Panc1 (cell line): ENCODE results near the gene KIAA0930. TPM values are rescaled to one million over a fixed set of nuclear protein-coding genes. Genes with fewer than 3 reads are reported as not detected.

ENCODE experiments used
- ATAC-seq: fragments of 200-7000 bp; cut with Tn5 transposase; 2 replicates; pipeline ENCODE4 v1.9.1; 2020; ENCODE audit warnings: mild to moderate bottlenecking, moderate library complexity
- BruUV-seq: library from RNA; stranded (reverse); fragments of 400-500 nt; replicated peaks from 2 replicates; lab custom pipeline; 2021; lab: Mats Ljungman, UMichigan
- CTCF ChIA-PET: fragments of 300-600 bp; sonication (Branson Sonifier 250); formaldehyde crosslinking; loops from one replicate; lab custom pipeline; 2022; ENCODE audit warnings: antibody characterized with exemption; lab: Charles Lee
- POLR2A ChIA-PET: fragments of 300-600 bp; sonication (Branson Sonifier 250); formaldehyde crosslinking; loops from one replicate; lab custom pipeline; 2022; ENCODE audit warnings: antibody characterized with exemption; lab: Charles Lee
- DNase-seq: peaks from one replicate; pipeline ENCODE4 v3.0.0-alpha.2; 2010; ENCODE audit warnings: low read depth, low spot score
- H3K27ac ChIP-seq: 2 replicates; pipeline ENCODE4 v1.5.1; 2011; ENCODE audit warnings: mild to moderate bottlenecking, low read length, inconsistent platforms
- H3K27me3 ChIP-seq: fragments of 200-500 bp; sonication (Bioruptor generic); 2 replicates; pipeline ENCODE4 v1.6.0; 2014; ENCODE audit warnings: low read length, inconsistent platforms; ENCODE audit not compliant: control insufficient read depth, insufficient read depth
- H3K36me3 ChIP-seq: fragments of 200-500 bp; sonication (Bioruptor generic); 2 replicates; pipeline ENCODE4 v1.5.1; 2014; ENCODE audit warnings: inconsistent platforms, mild to moderate bottlenecking, low read length, moderate library complexity; ENCODE audit not compliant: control insufficient read depth, insufficient read depth
- H3K4me1 ChIP-seq: 2 replicates; pipeline ENCODE4 v1.5.1; 2011; ENCODE audit warnings: inconsistent platforms, mild to moderate bottlenecking, low read length, moderate library complexity; ENCODE audit not compliant: control insufficient read depth, insufficient read depth
- H3K4me3 ChIP-seq, 2 experiments: 2 replicates each; pipeline ENCODE4 v1.5.1; 2011 to 2012; ENCODE audit warnings: low read depth in 2 of 2, low read length in 2 of 2, mild to moderate bottlenecking in 2 of 2, inconsistent platforms in 1 of 2, moderate library complexity in 1 of 2
- H3K9me3 ChIP-seq: fragments of 200-500 bp; sonication (Bioruptor generic); 2 replicates; pipeline ENCODE4 v1.5.1; 2014; ENCODE audit warnings: low read depth, mild to moderate bottlenecking, inconsistent platforms, low read length, moderate library complexity; ENCODE audit not compliant: control insufficient read depth, insufficient read depth
- POLR2AphosphoS5 ChIP-seq: IDR thresholded peaks from 2 replicates; pipeline ENCODE4 v1.6.1; 2012; ENCODE audit warnings: mild to moderate bottlenecking, low read depth, low read length, moderate library complexity
- SIN3A ChIP-seq: IDR thresholded peaks from 2 replicates; pipeline ENCODE4 v1.6.1; 2012; ENCODE audit warnings: low read depth, mild to moderate bottlenecking, low read length, moderate library complexity, borderline replicate concordance; ENCODE audit not compliant: insufficient read depth
- TCF7L2 ChIP-seq: IDR thresholded peaks from 2 replicates; pipeline ENCODE4 v1.6.1; 2011; ENCODE audit warnings: mild to moderate bottlenecking, low read depth, low read length, inconsistent platforms
- in situ Hi-C: cut with HindIII; loops from 2 replicates; pipeline ENCODE4 v1.10.0; 2016; ENCODE audit warnings: low sequenced_read_pairs, low pct_unique_long_range_greater_than_20kb
- intact Hi-C: fragments of 100-400 bp; cut with micrococcal nuclease; formaldehyde crosslinking; loops from one replicate; pipeline ENCODE4 v1.10.0; 2022; ENCODE audit not compliant: unreplicated experiment
- total RNA-seq: library from RNA; stranded (reverse); gene quantifications from one replicate; pipeline ENCODE4 v1.2.1, GENCODE V29; 2021; ENCODE audit not compliant: unreplicated experiment
- TF ChIP-seq, protein P1 (sequence below): fragments of 450-650 bp; IDR thresholded peaks from 2 replicates; pipeline ENCODE4 v1.5.1; 2017; ENCODE audit warnings: mild to moderate bottlenecking
- TF ChIP-seq, protein P2 (sequence below), 2 experiments: IDR thresholded peaks; 2 replicates each; pipeline ENCODE4 v1.6.1; 2011 to 2012; ENCODE audit warnings: low read depth in 2 of 2, control low read depth in 1 of 2, low read length in 1 of 2, mild to moderate bottlenecking in 1 of 2, moderate library complexity in 1 of 2; ENCODE audit not compliant: insufficient read depth in 1 of 2

Gene KIAA0930
- total RNA-seq, 1 experiment from 2014 or later, result 42.5 TPM

DNA sequence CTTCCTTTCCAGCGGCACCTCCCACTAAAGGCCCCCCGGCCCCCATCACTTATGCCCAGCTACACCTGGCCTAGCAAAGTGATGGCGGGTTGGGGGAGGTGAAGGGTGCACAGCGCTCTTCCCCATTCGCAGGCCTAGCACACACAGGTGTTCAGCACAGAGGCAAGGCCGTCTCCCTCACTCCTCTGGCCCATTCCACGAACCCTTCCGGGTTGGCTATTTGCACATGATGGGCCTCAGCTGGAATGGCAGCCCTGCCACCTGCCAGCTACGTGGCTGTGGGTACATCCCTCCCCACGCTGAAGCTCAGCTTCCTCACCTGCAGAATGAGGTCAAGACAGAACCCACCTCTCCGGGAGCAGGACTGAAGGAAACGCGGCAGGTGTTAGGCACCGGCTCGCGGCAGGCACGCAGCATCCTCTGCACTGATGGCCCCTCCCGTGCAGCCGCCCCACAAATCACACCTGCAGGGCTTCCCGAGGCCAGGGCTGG is 4.8 kb downstream of the KIAA0930 start:
- Histone ChIP-seq H3K4me3 (no peak overlapping the region), H3K27ac (no peak overlapping the region), H3K9me3 (no peaks in the 10 kb centered on the region), H3K36me3 (no peaks in the 10 kb centered on the region; the same call in 1 of the 2 replicates), H3K27me3 (no peaks in the 10 kb centered on the region), H3K4me1 (peaks cover 3% of the 10 kb centered on the region; the same call in 1 of the 2 replicates)
- CTCF ChIA-PET, result no interaction called here
- DNase-seq (no peak), ATAC-seq (no peak)
- in situ Hi-C loops, result no loop called here
- BruUV-seq, result no TSS peak
- intact Hi-C loops, result no loop called here
- TF ChIP-seq, protein P1, sequence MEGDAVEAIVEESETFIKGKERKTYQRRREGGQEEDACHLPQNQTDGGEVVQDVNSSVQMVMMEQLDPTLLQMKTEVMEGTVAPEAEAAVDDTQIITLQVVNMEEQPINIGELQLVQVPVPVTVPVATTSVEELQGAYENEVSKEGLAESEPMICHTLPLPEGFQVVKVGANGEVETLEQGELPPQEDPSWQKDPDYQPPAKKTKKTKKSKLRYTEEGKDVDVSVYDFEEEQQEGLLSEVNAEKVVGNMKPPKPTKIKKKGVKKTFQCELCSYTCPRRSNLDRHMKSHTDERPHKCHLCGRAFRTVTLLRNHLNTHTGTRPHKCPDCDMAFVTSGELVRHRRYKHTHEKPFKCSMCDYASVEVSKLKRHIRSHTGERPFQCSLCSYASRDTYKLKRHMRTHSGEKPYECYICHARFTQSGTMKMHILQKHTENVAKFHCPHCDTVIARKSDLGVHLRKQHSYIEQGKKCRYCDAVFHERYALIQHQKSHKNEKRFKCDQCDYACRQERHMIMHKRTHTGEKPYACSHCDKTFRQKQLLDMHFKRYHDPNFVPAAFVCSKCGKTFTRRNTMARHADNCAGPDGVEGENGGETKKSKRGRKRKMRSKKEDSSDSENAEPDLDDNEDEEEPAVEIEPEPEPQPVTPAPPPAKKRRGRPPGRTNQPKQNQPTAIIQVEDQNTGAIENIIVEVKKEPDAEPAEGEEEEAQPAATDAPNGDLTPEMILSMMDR, result no peak
- no peak for TF ChIP-seq TCF7L2
- TF ChIP-seq SIN3A, result no peak
- TF ChIP-seq POLR2AphosphoS5, result no peak
- POLR2A ChIA-PET, result no interaction called here

DNA sequence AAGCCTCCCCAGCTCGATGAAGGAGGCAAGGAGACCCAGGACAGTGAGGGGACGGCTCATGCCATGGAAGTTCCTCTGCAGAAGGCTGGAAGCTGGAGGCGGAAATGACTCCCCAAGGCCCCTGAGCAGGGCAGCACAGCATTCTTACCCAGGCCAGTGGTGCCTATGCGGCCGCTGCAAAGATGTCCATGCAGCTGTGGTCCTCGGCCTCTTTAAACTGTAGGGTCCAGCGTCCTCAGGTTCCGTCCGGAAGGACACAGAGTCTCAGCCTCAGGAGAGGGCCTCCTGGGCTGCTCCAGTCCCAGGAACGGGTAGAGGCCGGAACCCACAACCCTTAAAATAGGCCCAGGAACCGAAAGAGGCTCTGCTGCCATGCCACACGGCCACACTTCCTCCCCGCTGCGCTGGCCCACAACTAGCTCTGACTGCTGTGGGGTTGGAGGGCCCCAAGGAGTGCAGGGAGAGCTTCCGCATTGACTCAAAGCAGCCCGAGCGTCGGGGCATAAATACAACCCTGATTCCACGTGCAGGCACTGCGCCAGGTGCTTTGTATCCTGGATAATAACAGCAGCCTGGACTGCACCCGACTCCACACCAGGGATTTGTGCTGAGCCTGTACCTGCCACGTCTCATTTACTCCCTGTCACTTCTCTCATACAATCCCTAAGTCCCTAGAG is 5.5 kb downstream of the KIAA0930 start:
- no peaks in the 10 kb centered on the region; the same call in 1 of the 2 replicates for H3K36me3 ChIP-seq
- peaks cover 3% of the 10 kb centered on the region; the same call in 1 of the 2 replicates for H3K4me1 ChIP-seq
- POLR2A ChIA-PET, result no interaction called here
- in situ Hi-C loops (no loop called here), intact Hi-C loops (no loop called here)
- H3K4me3 ChIP-seq, result no peak overlapping the region
- no peak for ATAC-seq
- H3K27ac ChIP-seq, result no peak overlapping the region
- BruUV-seq, result no TSS peak
- TF ChIP-seq, protein P2, sequence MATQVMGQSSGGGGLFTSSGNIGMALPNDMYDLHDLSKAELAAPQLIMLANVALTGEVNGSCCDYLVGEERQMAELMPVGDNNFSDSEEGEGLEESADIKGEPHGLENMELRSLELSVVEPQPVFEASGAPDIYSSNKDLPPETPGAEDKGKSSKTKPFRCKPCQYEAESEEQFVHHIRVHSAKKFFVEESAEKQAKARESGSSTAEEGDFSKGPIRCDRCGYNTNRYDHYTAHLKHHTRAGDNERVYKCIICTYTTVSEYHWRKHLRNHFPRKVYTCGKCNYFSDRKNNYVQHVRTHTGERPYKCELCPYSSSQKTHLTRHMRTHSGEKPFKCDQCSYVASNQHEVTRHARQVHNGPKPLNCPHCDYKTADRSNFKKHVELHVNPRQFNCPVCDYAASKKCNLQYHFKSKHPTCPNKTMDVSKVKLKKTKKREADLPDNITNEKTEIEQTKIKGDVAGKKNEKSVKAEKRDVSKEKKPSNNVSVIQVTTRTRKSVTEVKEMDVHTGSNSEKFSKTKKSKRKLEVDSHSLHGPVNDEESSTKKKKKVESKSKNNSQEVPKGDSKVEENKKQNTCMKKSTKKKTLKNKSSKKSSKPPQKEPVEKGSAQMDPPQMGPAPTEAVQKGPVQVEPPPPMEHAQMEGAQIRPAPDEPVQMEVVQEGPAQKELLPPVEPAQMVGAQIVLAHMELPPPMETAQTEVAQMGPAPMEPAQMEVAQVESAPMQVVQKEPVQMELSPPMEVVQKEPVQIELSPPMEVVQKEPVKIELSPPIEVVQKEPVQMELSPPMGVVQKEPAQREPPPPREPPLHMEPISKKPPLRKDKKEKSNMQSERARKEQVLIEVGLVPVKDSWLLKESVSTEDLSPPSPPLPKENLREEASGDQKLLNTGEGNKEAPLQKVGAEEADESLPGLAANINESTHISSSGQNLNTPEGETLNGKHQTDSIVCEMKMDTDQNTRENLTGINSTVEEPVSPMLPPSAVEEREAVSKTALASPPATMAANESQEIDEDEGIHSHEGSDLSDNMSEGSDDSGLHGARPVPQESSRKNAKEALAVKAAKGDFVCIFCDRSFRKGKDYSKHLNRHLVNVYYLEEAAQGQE (IDR thresholded peaks at IDR 0.05; ENCODE audit: insufficient read depth in 1 of 2, low read depth in 2 of 2, low read length in 1 of 2), result no peak
- TF ChIP-seq TCF7L2 (no peak), SIN3A (no peak), POLR2AphosphoS5 (no peak)
- TF ChIP-seq, protein P1, result no peak
- no peak for DNase-seq
- CTCF ChIA-PET, result no interaction called here
- H3K9me3 ChIP-seq, result no peaks in the 10 kb centered on the region
- no peaks in the 10 kb centered on the region for H3K27me3 ChIP-seq
